Right forelimb (tissue), 1 donor: ENCODE results near the gene STPG2.
"Not testable (repeated sequence)": the region's sequence is repeated elsewhere in the genome, so short reads cannot be mapped to it uniquely, and the experiment has no call there.

Experiments used
- DNase-seq: peaks from one replicate; pipeline ENCODE4 v3.0.0-alpha.2; 2018

The STPG2 gene

DNA sequence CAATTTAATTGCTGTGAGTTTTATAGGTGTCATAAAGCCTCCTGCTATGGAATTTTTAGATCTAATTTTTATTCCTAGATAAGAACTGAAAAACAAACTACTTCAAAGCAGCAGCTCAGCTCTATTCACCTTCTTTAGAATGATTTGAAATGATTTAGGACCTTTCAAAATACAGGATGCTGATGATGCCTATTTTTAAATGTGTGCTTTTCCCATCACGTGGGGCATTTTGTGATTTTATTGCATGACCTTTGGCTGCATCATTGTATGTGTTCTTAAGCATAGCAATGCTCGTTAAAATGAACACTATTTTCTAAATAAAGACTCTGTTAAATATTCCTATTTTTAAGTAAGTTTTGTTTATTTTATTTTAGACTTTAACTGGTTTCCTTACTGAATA, 537.3 kb downstream of the STPG2 start:
- DNase-seq: no peak

GRCh38 chr4:97593248-97593647, 550.0 kb downstream of the STPG2 start:
- DNase-seq: no peak

DNA sequence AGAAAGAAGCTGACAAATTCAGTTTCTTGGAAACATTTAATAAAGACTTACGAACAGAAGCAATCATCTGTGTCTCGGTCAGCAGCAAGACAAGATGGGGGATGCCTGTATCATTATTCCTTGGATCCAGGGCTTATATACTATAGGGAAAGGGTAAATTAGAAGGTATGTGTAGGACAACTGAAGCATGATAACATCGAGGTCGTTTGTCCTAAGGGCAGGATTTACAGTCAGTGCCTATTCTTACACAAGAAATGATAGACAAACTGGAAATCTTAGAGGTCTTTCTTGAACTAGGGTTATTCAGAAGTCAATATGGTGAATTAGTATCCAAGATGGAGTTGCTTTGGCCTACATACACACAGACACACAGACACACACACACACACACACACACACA, 553.0 kb downstream of the STPG2 start:
- DNase-seq: no peak

GRCh38 chr4:97589481-97590196, 553.6 kb downstream of the STPG2 start:
- no peak for DNase-seq

- no peak for DNase-seq
Observed at GRCh38 chr4:97587912-97588311, 555.4 kb downstream of the STPG2 start.

DNA sequence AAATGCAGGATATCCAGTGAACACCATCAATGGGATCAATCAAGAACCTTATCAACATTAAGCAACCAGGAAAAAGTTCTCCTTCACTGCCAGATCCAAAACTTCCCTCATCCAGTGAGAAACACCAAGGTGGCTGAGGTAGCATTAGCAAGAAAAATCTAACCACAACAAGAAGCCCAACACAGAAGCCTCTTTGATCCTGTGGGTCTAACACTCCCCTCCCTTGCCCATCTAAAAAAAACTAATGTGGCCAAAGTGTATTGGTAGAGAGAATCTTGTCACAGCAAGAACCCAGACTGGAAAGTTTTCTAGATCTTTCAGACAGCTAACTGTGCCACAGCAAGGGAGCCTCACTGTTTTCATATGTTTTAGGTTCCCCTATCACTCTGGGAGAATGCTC, 558.0 kb downstream of the STPG2 start:
- no peak for DNase-seq

DNA sequence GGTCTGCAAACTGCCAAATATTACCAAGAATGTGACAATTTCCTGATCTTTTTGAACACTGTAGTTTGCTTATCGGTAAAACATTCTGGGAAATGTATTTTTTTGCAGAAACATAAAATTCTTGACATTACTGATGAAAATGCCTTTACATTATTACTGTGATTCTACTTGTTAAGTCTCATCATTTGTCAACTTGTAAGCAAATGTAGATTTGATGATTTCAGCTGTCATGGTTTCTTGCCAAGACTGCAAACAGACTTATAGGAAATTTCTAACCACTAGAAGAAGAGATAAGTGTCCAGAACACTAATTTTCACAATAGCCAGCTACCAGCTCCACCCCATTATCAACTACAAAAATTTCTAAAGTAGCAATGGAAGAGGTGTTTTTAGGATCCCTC, 560.4 kb downstream of the STPG2 start:
- DNase-seq: no peak

DNA sequence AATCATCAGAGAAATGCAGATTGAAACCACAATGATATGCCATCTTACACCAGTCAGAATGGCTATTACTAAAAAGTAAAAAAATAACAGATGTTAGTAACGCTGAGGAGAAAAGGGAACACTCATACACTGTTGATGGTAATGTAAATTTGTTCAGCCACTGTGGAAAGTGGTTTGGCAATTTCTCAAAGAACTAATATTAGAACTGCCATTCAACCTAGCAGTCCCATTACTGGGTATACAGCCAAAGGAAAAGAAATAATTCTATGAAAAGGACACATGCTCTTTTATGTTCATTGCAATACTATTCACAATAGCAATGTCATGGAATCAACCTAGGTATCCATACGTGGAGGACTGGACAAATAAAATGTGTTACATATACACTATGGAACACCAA, 566.3 kb downstream of the STPG2 start:
- no peak for DNase-seq

DNA sequence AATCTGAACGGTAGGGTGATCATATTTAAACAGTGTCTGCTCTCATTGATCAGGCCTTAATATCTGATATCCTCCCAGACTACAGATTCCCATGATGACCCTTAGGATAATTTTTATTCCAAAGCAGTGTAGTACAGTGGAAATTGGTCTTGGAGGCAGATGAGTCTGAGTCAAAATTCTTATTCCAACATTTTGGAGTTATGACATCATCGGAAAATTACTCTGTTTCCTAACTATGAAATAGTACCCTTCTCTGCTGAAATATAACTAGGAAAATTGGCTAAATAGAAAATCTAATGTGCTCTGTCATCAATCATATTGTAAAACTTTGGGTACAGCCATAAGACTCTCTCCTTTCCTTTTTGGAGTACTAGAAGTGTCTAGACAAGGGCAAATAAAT, 583.3 kb downstream of the STPG2 start:
- DNase-seq: no peak

GRCh38 chr4:97558204-97558778, 585.0 kb downstream of the STPG2 start:
- DNase-seq: no peak

- not testable (repeated sequence) for DNase-seq
Observed at GRCh38 chr4:97550637-97551036, 592.6 kb downstream of the STPG2 start.

- no peak for DNase-seq
Observed at GRCh38 chr4:97548943-97549583, 594.2 kb downstream of the STPG2 start.

DNA sequence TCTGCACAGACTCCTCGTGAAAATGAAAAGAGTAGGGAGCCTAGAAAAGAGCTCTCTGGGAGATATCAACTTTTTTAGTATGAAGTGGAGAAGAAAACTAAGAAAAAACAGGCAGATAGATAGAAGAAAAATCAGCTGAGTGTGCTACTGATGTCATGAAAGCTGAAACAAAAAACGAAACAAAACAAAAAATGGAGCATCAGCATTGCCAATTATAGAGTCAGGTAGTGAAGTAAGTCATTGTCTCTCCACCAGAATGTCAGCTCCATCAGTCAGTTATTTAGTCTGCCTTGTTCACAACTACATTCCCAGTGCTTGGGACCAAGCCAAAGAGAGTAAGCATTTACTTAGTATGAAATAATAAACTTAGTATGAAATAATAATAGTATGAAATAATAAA, 595.1 kb downstream of the STPG2 start:
- no peak for DNase-seq

- DNase-seq: no peak
Observed at GRCh38 chr4:97531351-97531750, 611.9 kb downstream of the STPG2 start.

DNA sequence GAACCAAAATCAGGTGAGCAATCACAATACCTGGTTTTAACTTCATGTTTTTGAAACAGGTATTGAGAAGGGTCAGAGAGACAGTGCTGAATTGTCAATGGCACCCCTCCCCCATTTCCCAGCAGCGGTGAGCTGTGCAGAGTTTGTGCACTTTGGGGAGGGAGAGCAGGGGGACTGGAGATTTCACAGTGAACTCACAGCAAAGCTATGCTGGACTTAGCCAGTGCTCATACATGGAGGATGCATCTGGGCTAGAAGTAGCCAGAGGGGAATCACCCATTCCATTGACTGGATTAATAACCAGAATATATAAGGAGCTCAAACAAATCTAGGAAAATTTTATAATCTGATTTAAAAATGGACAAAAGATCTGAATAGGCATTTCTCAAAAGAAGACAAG, 612.6 kb downstream of the STPG2 start:
- no peak for DNase-seq

DNA sequence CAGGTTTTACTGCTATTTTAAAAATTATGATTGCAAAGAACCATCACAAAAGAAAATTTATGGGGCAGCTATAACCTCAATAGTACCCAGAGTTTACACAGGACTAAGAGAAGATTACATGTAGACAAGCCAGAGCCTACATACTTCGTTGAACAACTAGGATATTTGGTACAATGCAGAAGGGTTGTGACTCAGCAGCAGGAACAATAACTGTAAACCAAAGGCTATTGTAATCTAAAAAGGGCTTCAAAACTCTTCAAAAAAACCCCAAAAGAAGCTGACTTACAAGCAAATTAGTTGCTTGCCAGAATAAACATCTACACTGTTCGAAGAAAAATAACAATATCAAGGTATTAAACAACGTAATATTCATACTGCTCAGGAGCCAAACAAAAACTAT, 618.0 kb downstream of the STPG2 start:
- no peak for DNase-seq

DNA sequence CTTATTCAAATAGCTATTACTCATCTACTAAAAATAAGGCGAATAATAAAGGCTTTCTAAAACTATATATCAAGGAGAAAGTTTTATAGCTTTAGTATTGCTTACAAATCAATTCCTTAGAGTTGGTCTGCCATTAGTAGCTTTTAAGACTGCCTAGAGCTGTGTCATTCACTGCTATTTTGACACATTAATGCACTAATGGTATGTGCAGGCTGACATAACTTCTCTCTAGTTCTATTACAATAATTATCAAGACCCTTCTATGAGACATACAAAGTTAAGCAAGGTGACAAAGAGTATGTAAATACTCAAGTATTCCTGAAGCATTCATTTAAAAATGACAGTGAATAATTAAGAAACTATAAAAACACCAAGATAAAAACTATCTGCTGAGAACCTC, 625.3 kb downstream of the STPG2 start:
- DNase-seq: no peak

- DNase-seq: no peak
Observed at GRCh38 chr4:97513917-97514316, 629.4 kb downstream of the STPG2 start.
